Keratinocyte (primary cell): ENCODE measurements around the gene CARD11. TPM values are rescaled to one million over a fixed set of nuclear protein-coding genes. Genes with fewer than 3 reads are reported as not detected.

Experiments
- DNase-seq: peaks from one replicate; pipeline ENCODE4 v3.0.0-alpha.2; 2011; ENCODE audit warnings: low read depth, missing footprints, low spot score
- FAIRE-seq: peaks from 2 replicates; lab custom pipeline; 2011; peaks lifted over from hg19 to GRCh38; lab: Jason Lieb, UNC
- H2AFZ ChIP-seq: 2 replicates; pipeline ENCODE4 v1.6.0; 2012; ENCODE audit warnings: low read length, control low read depth, inconsistent platforms; ENCODE audit not compliant: control insufficient read depth
- H3K27ac ChIP-seq: 2 replicates; pipeline ENCODE4 v1.5.1; 2011; ENCODE audit warnings: low read length; ENCODE audit not compliant: control insufficient read depth, insufficient read depth
- H3K27me3 ChIP-seq: 3 replicates; pipeline ENCODE4 v1.6.0; 2011; ENCODE audit warnings: low read length; ENCODE audit not compliant: control insufficient read depth, insufficient read depth; ENCODE audit errors: extremely low read depth
- H3K36me3 ChIP-seq, 2 experiments: 2 replicates in 1 of 2; 3 replicates in 1 of 2; pipeline ENCODE4 v1.5.1; 2011; ENCODE audit warnings: low read length in 2 of 2, mild to moderate bottlenecking in 1 of 2; ENCODE audit not compliant: control insufficient read depth in 2 of 2, insufficient read depth in 2 of 2; ENCODE audit errors: extremely low read depth in 1 of 2
- H3K4me1 ChIP-seq: 3 replicates; pipeline ENCODE4 v1.5.1; 2011; ENCODE audit warnings: low read length; ENCODE audit not compliant: control insufficient read depth, insufficient read depth; ENCODE audit errors: extremely low read depth
- H3K4me2 ChIP-seq: 3 replicates; pipeline ENCODE4 v1.6.0; 2011; ENCODE audit warnings: low read depth, low read length; ENCODE audit not compliant: control insufficient read depth, insufficient read depth; ENCODE audit errors: extremely low read depth
- H3K4me3 ChIP-seq, 3 experiments: fragments of 200-600 bp in 1 of 3; sonication (generic) in 1 of 3; 2 replicates in 2 of 3; 3 replicates in 1 of 3; pipeline ENCODE4 v1.5.1; 2011 to 2016; ENCODE audit warnings: low read length in 3 of 3, mild to moderate bottlenecking in 3 of 3, control low read depth in 2 of 3, inconsistent platforms in 1 of 3, low read depth in 1 of 3, mixed read lengths in 1 of 3, mixed run types in 1 of 3, moderate library complexity in 1 of 3; ENCODE audit not compliant: control insufficient read depth in 2 of 3, insufficient read depth in 2 of 3; ENCODE audit errors: extremely low read depth in 1 of 3
- H3K79me2 ChIP-seq: 2 replicates; pipeline ENCODE4 v1.6.0; 2012; ENCODE audit warnings: low read length; ENCODE audit not compliant: control insufficient read depth, insufficient read depth
- H3K9ac ChIP-seq: 3 replicates; pipeline ENCODE4 v1.6.0; 2011; ENCODE audit warnings: low read length; ENCODE audit not compliant: control insufficient read depth, insufficient read depth; ENCODE audit errors: extremely low read depth
- H3K9me1 ChIP-seq: 3 replicates; pipeline ENCODE4 v1.6.0; 2011; ENCODE audit warnings: low read length; ENCODE audit not compliant: control insufficient read depth, insufficient read depth; ENCODE audit errors: extremely low read depth
- H3K9me3 ChIP-seq: 2 replicates; pipeline ENCODE4 v1.5.1; 2012; ENCODE audit warnings: low read depth, low read length; ENCODE audit not compliant: control insufficient read depth
- H4K20me1 ChIP-seq: 3 replicates; pipeline ENCODE4 v1.6.0; 2011; ENCODE audit warnings: low read length; ENCODE audit not compliant: control insufficient read depth, insufficient read depth; ENCODE audit errors: extremely low read depth
- CTCF ChIP-seq, 3 experiments: IDR thresholded peaks in 1 of 3; conservative IDR thresholded peaks in 1 of 3; optimal IDR thresholded peaks in 1 of 3; 2 replicates in 2 of 3; 3 replicates in 1 of 3; pipeline versions ENCODE3 to v1.5.1; 2011; ENCODE audit warnings: low read length in 3 of 3, mild to moderate bottlenecking in 3 of 3, moderate library complexity in 2 of 3, control low read depth in 1 of 3, inconsistent platforms in 1 of 3; ENCODE audit not compliant: insufficient read depth in 2 of 3; ENCODE audit errors: extremely low read depth in 1 of 3
- EZH2 ChIP-seq: IDR thresholded peaks from one replicate; pipeline ENCODE4 v1.6.1; 2012; ENCODE audit warnings: inconsistent platforms, mild to moderate bottlenecking, low read length, moderate library complexity
- dilution Hi-C: fragments of 300-500 bp; cut with MboI; formaldehyde crosslinking; loops from one replicate; pipeline ENCODE4 v1.7.0; 2020; ENCODE audit warnings: low sequenced_read_pairs; ENCODE audit not compliant: extremely low pct_ligation_motif_present
- polyA plus RNA-seq, 5 experiments: library from polyadenylated mRNA; depleted of rRNA in 3 of 5; stranded (reverse) in 3 of 5; stranded (forward) in 1 of 5; unstranded in 1 of 5; fragments of >200 nt; gene quantifications; 1 replicate in 1 of 5; 2 replicates in 3 of 5; 3 replicates in 1 of 5; pipeline versions ENCODE4 v1.2.1 to v1.2.3, GENCODE V29; 2011 to 2012; ENCODE audit warnings: missing spikeins in 2 of 5, low read depth in 1 of 5, low replicate concordance in 1 of 5

CARD11 gene
- polyA plus RNA-seq, 1 donor (not counting 4 experiments of a cell fraction or from before 2014, with no cell fraction given) = 4.3 TPM

GRCh38 chr7:3002631-3003030 lies 41.0 kb downstream of the CARD11 start:
- Histone ChIP-seq H3K79me2 (no peaks in the 10 kb centered on the region), H3K27ac (no peak overlapping the region), H3K9me3 (no peaks in the 10 kb centered on the region), H3K4me2 (no peak overlapping the region), H3K4me1 (no peaks in the 10 kb centered on the region), H3K9me1 (no peaks in the 10 kb centered on the region), H3K36me3 (no peaks in the 10 kb centered on the region), H2AFZ (no peak overlapping the region), H3K4me3 (no peak overlapping the region), H4K20me1 (no peaks in the 10 kb centered on the region), H3K9ac (no peak overlapping the region), H3K27me3 (no peaks in the 10 kb centered on the region)
- dilution Hi-C loops = no loop called here
- TF ChIP-seq CTCF (optimal IDR thresholded peaks at IDR 0.05 in 1 of 3, IDR thresholded peaks at IDR 0.05 in 1 of 3, conservative IDR thresholded peaks at IDR 0.05 in 1 of 3; ENCODE audit: extremely low read depth in 1 of 3, insufficient read depth in 2 of 3, low read length in 3 of 3) = no peak
- DNase-seq (no peak), FAIRE-seq (no peak)

DNA sequence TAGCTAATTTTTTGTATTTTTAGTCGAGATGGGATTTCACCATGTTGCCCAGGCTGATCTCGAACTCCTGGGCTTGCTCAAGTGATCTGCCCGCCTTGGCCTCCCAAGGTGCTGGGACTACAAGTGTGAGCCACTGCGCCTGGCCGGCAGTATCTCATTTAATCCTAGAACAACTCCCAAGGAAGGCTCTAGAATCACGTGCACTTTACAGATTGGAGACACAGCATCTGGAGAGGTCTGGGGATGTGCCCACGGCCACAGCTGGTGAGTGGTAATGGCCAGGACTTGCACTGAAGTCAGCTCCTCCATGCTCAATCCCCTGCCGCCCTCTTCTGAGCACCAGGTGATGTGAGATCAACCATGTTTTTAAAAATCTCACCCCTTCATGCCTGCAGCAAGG lies 43.1 kb downstream of the CARD11 start:
- Histone ChIP-seq H3K9ac (no peak overlapping the region), H3K4me3 (no peak overlapping the region), H3K79me2 (no peaks in the 10 kb centered on the region), H3K9me1 (no peaks in the 10 kb centered on the region), H3K4me2 (no peak overlapping the region), H3K36me3 (no peaks in the 10 kb centered on the region), H3K9me3 (no peaks in the 10 kb centered on the region), H4K20me1 (no peaks in the 10 kb centered on the region), H3K27me3 (no peaks in the 10 kb centered on the region), H3K27ac (no peak overlapping the region), H3K4me1 (no peaks in the 10 kb centered on the region), H2AFZ (no peak overlapping the region)
- dilution Hi-C loops = no loop called here
- DNase-seq = no peak
- FAIRE-seq = no peak
- TF ChIP-seq EZH2 (no peak), CTCF (optimal IDR thresholded peaks at IDR 0.05 in 1 of 3, IDR thresholded peaks at IDR 0.05 in 1 of 3, conservative IDR thresholded peaks at IDR 0.05 in 1 of 3; ENCODE audit: extremely low read depth in 1 of 3, insufficient read depth in 2 of 3, low read length in 3 of 3) (peak in 1 of 3 experiments; percentile 12)
